Measurements from ENCODE around the gene LTB.

Gene LTB

GRCh38 chr6:31582230-31582643, at the start of gene LTB:
TSS of gene LTB (minus strand) at chr6:31582424. CDS start at chr6:31582417, 7 bp downstream.
- DNase-seq (ENCODE audit: low read depth), result no peak

- no peak for DNase-seq (ENCODE audit: low read depth)
Measured at GRCh38 chr6:31631681-31632278, 49.6 kb upstream of the LTB start.

- no peak for DNase-seq (ENCODE audit: low read depth)
Measured at GRCh38 chr6:31631209-31631608, 49.0 kb upstream of the LTB start.

GRCh38 chr6:31630177-31630934, 48.1 kb upstream of the LTB start:
- no peak for DNase-seq (ENCODE audit: low read depth)

GRCh38 chr6:31629014-31629413, 46.8 kb upstream of the LTB start:
- no peak for DNase-seq (ENCODE audit: low read depth)

GRCh38 chr6:31627690-31628287, 45.6 kb upstream of the LTB start:
- no peak for DNase-seq (ENCODE audit: low read depth)

- DNase-seq (ENCODE audit: low read depth), result no peak
Measured at GRCh38 chr6:31626952-31627351, 44.7 kb upstream of the LTB start.

GRCh38 chr6:31624070-31624469, 41.8 kb upstream of the LTB start:
- no peak for DNase-seq (ENCODE audit: low read depth)

GRCh38 chr6:31622684-31623091, 40.5 kb upstream of the LTB start:
- DNase-seq (ENCODE audit: low read depth), result no peak

- DNase-seq (ENCODE audit: low read depth), result no peak
Measured at GRCh38 chr6:31621991-31622390, 39.8 kb upstream of the LTB start.

- DNase-seq (ENCODE audit: low read depth), result no peak
Measured at GRCh38 chr6:31621320-31621939, 39.2 kb upstream of the LTB start.

GRCh38 chr6:31620586-31621319, 38.5 kb upstream of the LTB start, which contains the start of gene PRRC2A:
TSS of gene PRRC2A (plus strand) at chr6:31620715. CDS start at chr6:31622790, 2,075 bp downstream.
- DNase-seq (ENCODE audit: low read depth), result no peak

GRCh38 chr6:31619805-31620585, 37.8 kb upstream of the LTB start:
- DNase-seq (ENCODE audit: low read depth), result peak; percentile 90

GRCh38 chr6:31617010-31617409, 34.8 kb upstream of the LTB start:
- no peak for DNase-seq (ENCODE audit: low read depth)

- DNase-seq (ENCODE audit: low read depth), result peak; percentile 18
Measured at GRCh38 chr6:31615748-31616147, 33.5 kb upstream of the LTB start.

- no peak for DNase-seq (ENCODE audit: low read depth)
Measured at GRCh38 chr6:31614684-31615578, 32.7 kb upstream of the LTB start, which contains the start of gene AIF1. TSS of gene AIF1 (plus strand) at chr6:31615234. CDS start at chr6:31615330, 96 bp downstream.

GRCh38 chr6:31614075-31614619, 31.9 kb upstream of the LTB start:
- DNase-seq (ENCODE audit: low read depth), result no peak

GRCh38 chr6:31610968-31611367, 28.7 kb upstream of the LTB start:
- no peak for DNase-seq (ENCODE audit: low read depth)

GRCh38 chr6:31609519-31610406, 27.5 kb upstream of the LTB start:
- no peak for DNase-seq (ENCODE audit: low read depth)
